ENCODE results near the gene MLXIP. TPM values are rescaled to one million over a fixed set of nuclear protein-coding genes. Genes with fewer than 3 reads are reported as not detected.

The MLXIP gene
- total and polyA plus RNA-seq, 2 of the 13 experiments (the other 11 are each of a cell fraction or from before 2014, with no cell fraction given), result 5.3 to 6.7 TPM

GRCh38 chr12:122079033-122079531, 526 bp downstream of the MLXIP start (continued):
- TF ChIP-seq DMTF1 (CRISPR knock-in tag; IDR thresholded peaks at IDR 0.05) (no peak), ZNF235 (CRISPR knock-in tag; IDR thresholded peaks at IDR 0.05; ENCODE audit: borderline replicate concordance) (no peak; the same call in 1 of the 2 replicates), ZNF143 (CRISPR knock-in tag; IDR thresholded peaks at IDR 0.05) (peak; percentile 22; the same call in 1 of the 2 replicates), HBP1 (CRISPR knock-in tag; IDR thresholded peaks at IDR 0.05; ENCODE audit: low read depth) (0 out of 2 replicates have a peak, but pooled peaks have one; percentile 36), HIC2 (CRISPR knock-in tag; IDR thresholded peaks at IDR 0.05; ENCODE audit: low read depth) (no peak), NAIF1 (CRISPR knock-in tag; IDR thresholded peaks at IDR 0.05; ENCODE audit: borderline replicate concordance) (no peak), KIAA2018 (CRISPR knock-in tag; IDR thresholded peaks at IDR 0.05; ENCODE audit: borderline replicate concordance) (no peak), ZNF142 (CRISPR knock-in tag; IDR thresholded peaks at IDR 0.05) (peak; percentile 66; the same call in 1 of the 2 replicates)
